Fibroblast of lung (primary cell): ENCODE measurements around the gene HAPLN1. TPM values are rescaled to one million over a fixed set of nuclear protein-coding genes. Genes with fewer than 3 reads are reported as not detected.

Experiments
- DNase-seq, 2 donors: peaks; one replicate each; pipeline versions ENCODE4 v3.0.0 to v3.0.0-alpha.2; 2010; ENCODE audit warnings: low read depth in 2 of 2
- H2AFZ ChIP-seq: 2 replicates; pipeline ENCODE4 v1.5.1; 2012; ENCODE audit warnings: low read length, control low read depth, inconsistent platforms
- H3K27ac ChIP-seq: 2 replicates; pipeline ENCODE4 v1.5.1; 2011; ENCODE audit warnings: low read length, control low read depth; ENCODE audit not compliant: insufficient read depth
- H3K27me3 ChIP-seq: 2 replicates; pipeline ENCODE4 v1.5.1; 2011; ENCODE audit warnings: mild to moderate bottlenecking, low read length; ENCODE audit not compliant: control insufficient read depth, insufficient read depth
- H3K36me3 ChIP-seq: 2 replicates; pipeline ENCODE4 v1.5.1; 2011; ENCODE audit warnings: low read length; ENCODE audit not compliant: control insufficient read depth, insufficient read depth
- H3K4me1 ChIP-seq: 2 replicates; pipeline ENCODE4 v1.5.1; 2011; ENCODE audit warnings: low read length; ENCODE audit not compliant: control insufficient read depth, insufficient read depth; ENCODE audit errors: extremely low read depth
- H3K4me2 ChIP-seq: 2 replicates; pipeline ENCODE4 v1.5.1; 2011; ENCODE audit warnings: low read length, control low read depth; ENCODE audit not compliant: insufficient read depth; ENCODE audit errors: extremely low read depth
- H3K4me3 ChIP-seq, 4 experiments: fragments of 200-600 bp in 1 of 4; sonication (generic) in 1 of 4; replicated peaks in 1 of 4; 2 replicates each; pipeline ENCODE4 v1.5.1; 2011 to 2016; ENCODE audit warnings: low read length in 4 of 4, low read depth in 3 of 4, mild to moderate bottlenecking in 3 of 4, control low read depth in 2 of 4, inconsistent platforms in 1 of 4, mixed read lengths in 1 of 4; ENCODE audit not compliant: insufficient read depth in 1 of 4; ENCODE audit errors: control extremely low read depth in 1 of 4
- H3K79me2 ChIP-seq: 2 replicates; pipeline ENCODE4 v1.5.1; 2012; ENCODE audit warnings: mild to moderate bottlenecking, low read length, inconsistent platforms; ENCODE audit not compliant: control insufficient read depth, insufficient read depth
- H3K9ac ChIP-seq: 2 replicates; pipeline ENCODE4 v1.5.1; 2011; ENCODE audit warnings: mild to moderate bottlenecking, low read length, control low read depth; ENCODE audit not compliant: insufficient read depth
- H3K9me3 ChIP-seq: 2 replicates; pipeline ENCODE4 v1.5.1; 2012; ENCODE audit warnings: low read depth, low read length; ENCODE audit not compliant: control insufficient read depth, insufficient read depth
- H4K20me1 ChIP-seq: 2 replicates; pipeline ENCODE4 v1.5.1; 2011; ENCODE audit warnings: low read length; ENCODE audit not compliant: control insufficient read depth, insufficient read depth; ENCODE audit errors: extremely low read depth
- EZH2 ChIP-seq: IDR thresholded peaks from 2 replicates; pipeline ENCODE4 v1.5.1; 2012; ENCODE audit warnings: low read length, control low read depth, mild to moderate bottlenecking; ENCODE audit errors: missing control alignments
- polyA plus RNA-seq, 2 donors: library from polyadenylated mRNA; depleted of rRNA in 1 of 2; stranded (reverse) in 1 of 2; unstranded in 1 of 2; fragments of >200 nt; gene quantifications; 2 replicates each; pipeline ENCODE4 v1.2.1, GENCODE V29; 2011 to 2012; ENCODE audit warnings: missing spikeins in 1 of 2
- total RNA-seq: library from RNA; depleted of rRNA; stranded (reverse); fragments of >200 nt; gene quantifications from 2 replicates; pipeline ENCODE4 v1.2.1, GENCODE V29; 2014
- TF ChIP-seq, protein P1 (sequence below), 2 donors: IDR thresholded peaks in 1 of 2; conservative IDR thresholded peaks in 1 of 2; 1 replicate in 1 of 2; 2 replicates in 1 of 2; pipeline ENCODE4 v1.5.1; 2011 to 2012; ENCODE audit warnings: low read length in 2 of 2, control low read depth in 1 of 2, inconsistent platforms in 1 of 2, low read depth in 1 of 2, mild to moderate bottlenecking in 1 of 2

The HAPLN1 gene
- total and polyA plus RNA-seq, 2 donors (not counting 1 experiment from before 2014, with no cell fraction given), result 0.17 to 7.7 TPM

DNA sequence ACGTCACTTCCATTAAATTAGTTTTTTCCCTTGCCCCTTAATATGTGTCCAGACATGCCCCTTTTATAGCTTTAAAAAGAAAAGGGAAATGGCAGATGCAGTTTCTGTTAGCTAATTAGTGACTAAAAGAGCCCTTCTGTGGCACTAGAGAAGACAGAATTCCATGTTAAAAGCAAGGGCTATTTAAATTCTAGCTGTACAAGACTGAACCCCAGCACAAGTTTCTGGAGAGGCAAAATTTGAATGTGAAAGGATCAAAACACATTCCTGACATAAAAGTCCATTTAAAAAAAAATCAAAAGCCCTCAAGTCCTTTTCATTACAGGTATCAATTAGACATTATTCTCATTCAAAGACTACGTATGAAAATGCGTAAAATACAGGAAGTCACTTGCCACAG lies 78.7 kb downstream of the HAPLN1 start:
- no peak overlapping the region for H3K4me3 ChIP-seq
- TF ChIP-seq EZH2, result no peak
- TF ChIP-seq, protein P1, sequence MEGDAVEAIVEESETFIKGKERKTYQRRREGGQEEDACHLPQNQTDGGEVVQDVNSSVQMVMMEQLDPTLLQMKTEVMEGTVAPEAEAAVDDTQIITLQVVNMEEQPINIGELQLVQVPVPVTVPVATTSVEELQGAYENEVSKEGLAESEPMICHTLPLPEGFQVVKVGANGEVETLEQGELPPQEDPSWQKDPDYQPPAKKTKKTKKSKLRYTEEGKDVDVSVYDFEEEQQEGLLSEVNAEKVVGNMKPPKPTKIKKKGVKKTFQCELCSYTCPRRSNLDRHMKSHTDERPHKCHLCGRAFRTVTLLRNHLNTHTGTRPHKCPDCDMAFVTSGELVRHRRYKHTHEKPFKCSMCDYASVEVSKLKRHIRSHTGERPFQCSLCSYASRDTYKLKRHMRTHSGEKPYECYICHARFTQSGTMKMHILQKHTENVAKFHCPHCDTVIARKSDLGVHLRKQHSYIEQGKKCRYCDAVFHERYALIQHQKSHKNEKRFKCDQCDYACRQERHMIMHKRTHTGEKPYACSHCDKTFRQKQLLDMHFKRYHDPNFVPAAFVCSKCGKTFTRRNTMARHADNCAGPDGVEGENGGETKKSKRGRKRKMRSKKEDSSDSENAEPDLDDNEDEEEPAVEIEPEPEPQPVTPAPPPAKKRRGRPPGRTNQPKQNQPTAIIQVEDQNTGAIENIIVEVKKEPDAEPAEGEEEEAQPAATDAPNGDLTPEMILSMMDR (conservative IDR thresholded peaks at IDR 0.05 in 1 of 2, IDR thresholded peaks at IDR 0.05 in 1 of 2; ENCODE audit: low read depth in 1 of 2, low read length in 2 of 2), result no peak
- no peaks in the 10 kb centered on the region for H3K36me3 ChIP-seq
- H2AFZ ChIP-seq, result no peak overlapping the region
- no peaks in the 10 kb centered on the region for H3K27me3 ChIP-seq
- H3K79me2 ChIP-seq, result no peaks in the 10 kb centered on the region
- H3K9ac ChIP-seq, result no peak overlapping the region
- no peaks in the 10 kb centered on the region for H3K9me3 ChIP-seq
- H3K27ac ChIP-seq, result no peak overlapping the region
- H3K4me1 ChIP-seq, result no peaks in the 10 kb centered on the region
- no peaks in the 10 kb centered on the region for H4K20me1 ChIP-seq
- H3K4me2 ChIP-seq, result no peak overlapping the region
- DNase-seq, result no peak

DNA sequence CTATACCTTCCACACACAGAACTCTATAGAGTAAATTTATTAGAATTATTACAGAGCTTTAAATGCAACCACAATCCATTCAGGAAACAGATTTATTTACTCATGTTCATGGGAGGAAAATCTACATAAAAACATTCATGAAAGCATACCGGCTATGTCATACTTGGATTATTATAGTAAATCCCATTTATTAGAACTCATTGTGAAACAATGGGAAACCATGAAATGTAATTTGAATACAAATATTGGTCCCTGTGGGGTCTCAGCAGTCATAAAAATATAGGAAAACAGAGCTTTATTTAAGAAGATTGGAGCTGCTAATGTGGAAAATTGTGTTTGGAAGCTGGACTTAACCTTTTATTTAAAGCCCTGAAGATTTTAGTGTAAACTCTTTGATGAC lies 80.7 kb downstream of the HAPLN1 start:
- Histone ChIP-seq H3K9me3 (no peaks in the 10 kb centered on the region), H3K4me3 (no peak overlapping the region), H3K27ac (no peak overlapping the region), H3K79me2 (no peaks in the 10 kb centered on the region), H3K36me3 (no peaks in the 10 kb centered on the region), H3K4me2 (no peak overlapping the region), H3K27me3 (no peaks in the 10 kb centered on the region), H2AFZ (no peak overlapping the region), H3K9ac (no peak overlapping the region), H3K4me1 (no peaks in the 10 kb centered on the region), H4K20me1 (no peaks in the 10 kb centered on the region)
- TF ChIP-seq EZH2, result no peak
- TF ChIP-seq, protein P1 (conservative IDR thresholded peaks at IDR 0.05 in 1 of 2, IDR thresholded peaks at IDR 0.05 in 1 of 2; ENCODE audit: low read depth in 1 of 2, low read length in 2 of 2), result no peak
- DNase-seq, result no peak

DNA sequence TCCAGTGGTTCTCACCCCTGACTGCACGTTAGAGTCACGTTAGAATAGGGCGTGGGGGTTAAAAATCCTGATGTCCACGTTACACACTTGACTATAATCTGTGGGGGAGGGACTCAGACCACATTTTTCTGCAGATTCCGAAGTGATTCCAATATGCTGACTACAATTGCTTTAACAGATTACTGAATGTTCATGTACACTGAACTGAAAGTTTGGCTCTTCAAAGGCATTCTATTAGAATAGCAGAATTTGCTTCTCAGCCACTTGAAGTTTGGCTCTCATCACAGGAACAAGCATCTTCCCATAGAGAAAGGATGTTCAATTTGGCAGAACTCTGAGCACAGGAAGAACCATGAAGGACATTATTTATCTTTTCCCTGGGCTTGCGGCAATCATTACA lies 84.5 kb downstream of the HAPLN1 start:
- H2AFZ ChIP-seq, result no peak overlapping the region
- peak overlapping the region; percentile 40 for H3K4me2 ChIP-seq
- no peak overlapping the region for H3K4me3 ChIP-seq
- H3K36me3 ChIP-seq, result no peaks in the 10 kb centered on the region
- H3K4me1 ChIP-seq, result no peaks in the 10 kb centered on the region
- H4K20me1 ChIP-seq, result no peaks in the 10 kb centered on the region
- H3K27ac ChIP-seq, result no peak overlapping the region
- DNase-seq, result peak; percentile 18 to 71
- H3K9ac ChIP-seq, result no peak overlapping the region
- no peaks in the 10 kb centered on the region for H3K79me2 ChIP-seq
- H3K9me3 ChIP-seq, result no peaks in the 10 kb centered on the region
- TF ChIP-seq EZH2, result no peak
- TF ChIP-seq, protein P1 (conservative IDR thresholded peaks at IDR 0.05 in 1 of 2, IDR thresholded peaks at IDR 0.05 in 1 of 2; ENCODE audit: low read depth in 1 of 2, low read length in 2 of 2), result no peak
- H3K27me3 ChIP-seq, result no peaks in the 10 kb centered on the region
